Loucy (cell line): ENCODE data around the gene FRMD4A.

ENCODE experiments used
- CTCF ChIP-seq: fragments of 200-600 bp; sonication (generic); conservative IDR thresholded peaks from 2 replicates; pipeline ENCODE4 v1.5.1; 2014; ENCODE audit warnings: mild to moderate bottlenecking, antibody characterized with exemption, low read length
- EZH2phosphoT487 ChIP-seq: fragments of 200-600 bp; IDR thresholded peaks from 2 replicates; pipeline ENCODE4 v1.6.1; 2018; ENCODE audit warnings: antibody characterized with exemption, mild to moderate bottlenecking, moderate library complexity, borderline replicate concordance

- no peak for TF ChIP-seq CTCF
- TF ChIP-seq EZH2phosphoT487: no peak
Observed at GRCh38 chr10:13669182-13669855, 661.4 kb downstream of the FRMD4A start.
